NT2/D1 (cell line): ENCODE results near the gene CHRNA3.

Source experiments
- DNase-seq: peaks from one replicate; pipeline ENCODE4 v3.0.0-alpha.2; 2011; ENCODE audit warnings: low read depth, low spot score
- H3K27me3 ChIP-seq: 2 replicates; pipeline ENCODE4 v1.6.0; 2011; ENCODE audit warnings: mild to moderate bottlenecking; ENCODE audit not compliant: insufficient read length, insufficient read depth
- H3K36me3 ChIP-seq: 2 replicates; pipeline ENCODE4 v1.6.1; 2011; ENCODE audit warnings: mild to moderate bottlenecking, low read length, mixed read lengths; ENCODE audit not compliant: insufficient read depth, insufficient read length
- H3K4me1 ChIP-seq: 2 replicates; pipeline ENCODE4 v1.5.1; 2011; ENCODE audit not compliant: insufficient read depth, insufficient read length
- H3K4me3 ChIP-seq: 2 replicates; pipeline ENCODE4 v1.5.1; 2011; ENCODE audit warnings: low read depth; ENCODE audit not compliant: insufficient read length
- H3K9ac ChIP-seq: 2 replicates; pipeline ENCODE4 v1.6.0; 2011; ENCODE audit warnings: low read depth; ENCODE audit not compliant: insufficient read length
- H3K9me3 ChIP-seq: 2 replicates; pipeline ENCODE4 v1.5.1; 2011; ENCODE audit warnings: mild to moderate bottlenecking, low read length; ENCODE audit not compliant: insufficient read depth
- SUZ12 ChIP-seq: IDR thresholded peaks from 2 replicates; pipeline ENCODE4 v1.6.1; 2011; ENCODE audit not compliant: insufficient read length, insufficient read depth; ENCODE audit errors: extremely low read depth
- YY1 ChIP-seq: IDR thresholded peaks from 2 replicates; pipeline ENCODE4 v1.6.1; 2011; ENCODE audit not compliant: insufficient read length, insufficient read depth
- ZNF274 ChIP-seq: IDR thresholded peaks from 2 replicates; pipeline ENCODE4 v1.6.1; 2011; ENCODE audit warnings: mild to moderate bottlenecking, low read depth, low read length

CHRNA3 gene

GRCh38 chr15:78641749-78642275 is 21.0 kb upstream of the CHRNA3 start:
- Histone ChIP-seq H3K9me3 (no peaks in the 10 kb centered on the region), H3K27me3 (peaks cover 13% of the 10 kb centered on the region), H3K36me3 (no peaks in the 10 kb centered on the region), H3K4me1 (peaks cover 11% of the 10 kb centered on the region), H3K9ac (peak overlapping the region; percentile 58), H3K4me3 (peak overlapping the region; percentile 48)
- TF ChIP-seq YY1 (no peak), SUZ12 (no peak), ZNF274 (no peak)
- no peak for DNase-seq

- no peak for TF ChIP-seq YY1
- no peak for TF ChIP-seq SUZ12
- no peak for TF ChIP-seq ZNF274
- Histone ChIP-seq H3K4me1 (peaks cover 11% of the 10 kb centered on the region), H3K9me3 (no peaks in the 10 kb centered on the region), H3K27me3 (peaks cover 13% of the 10 kb centered on the region), H3K9ac (peak within 1 kb of the TSS; percentile 70), H3K36me3 (no peaks in the 10 kb centered on the region), H3K4me3 (peak within 1 kb of the TSS; percentile 48)
- DNase-seq, result peak; percentile 87
Observed at GRCh38 chr15:78641102-78641748, 20.4 kb upstream of the CHRNA3 start, which contains the start of gene CHRNB4. CHRNB4 (minus strand) TSS chr15:78641210; CDS start chr15:78641133, 77 bp downstream.

- Histone ChIP-seq H3K36me3 (no peaks in the 10 kb centered on the region), H3K9ac (peak overlapping the region; percentile 66), H3K4me1 (peaks cover 11% of the 10 kb centered on the region), H3K4me3 (peak overlapping the region; percentile 48), H3K9me3 (no peaks in the 10 kb centered on the region), H3K27me3 (peaks cover 13% of the 10 kb centered on the region)
- no peak for DNase-seq
- TF ChIP-seq ZNF274, result no peak
- no peak for TF ChIP-seq YY1
- TF ChIP-seq SUZ12, result no peak
Observed at GRCh38 chr15:78640527-78641101, 19.8 kb upstream of the CHRNA3 start.

- no peak for TF ChIP-seq ZNF274
- DNase-seq, result peak; percentile 74
- Histone ChIP-seq H3K27me3 (peaks cover 13% of the 10 kb centered on the region), H3K4me3 (no peak overlapping the region), H3K9ac (no peak overlapping the region), H3K9me3 (no peaks in the 10 kb centered on the region), H3K36me3 (no peaks in the 10 kb centered on the region), H3K4me1 (peaks cover 11% of the 10 kb centered on the region)
Observed at GRCh38 chr15:78638658-78639314, 18.0 kb upstream of the CHRNA3 start.

- Histone ChIP-seq H3K27me3 (peaks cover 13% of the 10 kb centered on the region), H3K4me1 (peaks cover 11% of the 10 kb centered on the region), H3K36me3 (no peaks in the 10 kb centered on the region), H3K4me3 (no peak overlapping the region), H3K9me3 (peaks cover 6% of the 10 kb centered on the region; the same call in 1 of the 2 replicates), H3K9ac (no peak overlapping the region)
- TF ChIP-seq YY1, result no peak
- no peak for TF ChIP-seq ZNF274
- no peak for TF ChIP-seq SUZ12
- DNase-seq, result no peak
Observed at GRCh38 chr15:78637776-78638435, 17.1 kb upstream of the CHRNA3 start.

GRCh38 chr15:78636378-78636859 is 15.6 kb upstream of the CHRNA3 start:
- no peak overlapping the region for H3K4me3 ChIP-seq
- H3K36me3 ChIP-seq, result no peaks in the 10 kb centered on the region
- TF ChIP-seq YY1 (no peak), SUZ12 (no peak), ZNF274 (no peak)
- H3K4me1 ChIP-seq, result peaks cover 4% of the 10 kb centered on the region
- peaks cover 8% of the 10 kb centered on the region; the same call in 1 of the 2 replicates for H3K9me3 ChIP-seq
- peaks cover 13% of the 10 kb centered on the region for H3K27me3 ChIP-seq
- H3K9ac ChIP-seq, result no peak overlapping the region
- no peak for DNase-seq

GRCh38 chr15:78635346-78635745 is 14.6 kb upstream of the CHRNA3 start:
- no peak for DNase-seq
- Histone ChIP-seq H3K4me3 (no peak overlapping the region), H3K27me3 (peaks cover 10% of the 10 kb centered on the region), H3K4me1 (peaks cover 4% of the 10 kb centered on the region), H3K9ac (no peak overlapping the region), H3K36me3 (no peaks in the 10 kb centered on the region), H3K9me3 (peaks cover 8% of the 10 kb centered on the region; the same call in 1 of the 2 replicates)
- TF ChIP-seq SUZ12 (no peak), YY1 (no peak)
